SKM-1 treated with dmso at 0.1 percent for 144 hours (cell line): ENCODE results near the gene FANCC.

ENCODE experiments used
- DNase-seq: peaks from one replicate; lab custom pipeline; 2025; ENCODE audit not compliant: unreplicated experiment; lab: John Stamatoyannopoulos, UW

Gene FANCC

DNA sequence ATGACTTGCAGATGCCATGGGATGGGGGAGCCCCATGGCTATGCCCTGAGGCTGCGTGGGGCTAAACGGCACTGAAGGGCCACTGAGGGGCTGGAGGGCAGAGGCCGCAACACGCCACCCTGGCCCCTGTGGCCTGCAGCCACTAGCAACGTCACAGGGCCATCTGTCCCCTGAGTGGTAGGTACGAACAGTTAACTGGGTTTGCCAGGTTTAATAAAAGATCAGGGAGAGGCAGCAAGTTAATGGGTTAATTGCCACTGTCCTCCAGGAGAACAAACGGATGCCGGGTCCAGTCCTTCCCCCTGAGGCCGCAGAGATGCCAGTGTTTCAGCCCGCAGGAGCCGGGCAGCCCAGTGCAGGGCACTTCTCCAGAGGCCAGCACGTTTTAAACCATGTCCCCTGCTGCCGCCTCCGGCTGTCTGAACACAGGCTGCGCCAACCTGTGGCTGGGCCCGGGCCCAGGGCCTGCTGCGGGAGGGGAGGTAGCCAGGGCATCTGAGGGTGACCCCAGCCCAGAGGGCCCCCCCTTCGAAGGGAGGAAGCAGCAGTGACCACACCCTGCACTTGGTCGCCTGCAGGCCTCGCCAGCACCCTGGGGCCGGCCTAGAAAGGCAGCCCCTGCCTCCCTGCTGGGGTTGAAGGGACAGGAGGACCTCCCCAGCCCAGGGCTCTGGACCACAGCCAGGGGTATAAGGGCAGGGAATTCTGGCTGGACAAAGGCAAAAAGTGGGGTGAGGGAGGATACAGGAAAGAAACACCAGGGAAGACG lies 227.3 kb downstream of the FANCC start:
- no peak for DNase-seq

DNA sequence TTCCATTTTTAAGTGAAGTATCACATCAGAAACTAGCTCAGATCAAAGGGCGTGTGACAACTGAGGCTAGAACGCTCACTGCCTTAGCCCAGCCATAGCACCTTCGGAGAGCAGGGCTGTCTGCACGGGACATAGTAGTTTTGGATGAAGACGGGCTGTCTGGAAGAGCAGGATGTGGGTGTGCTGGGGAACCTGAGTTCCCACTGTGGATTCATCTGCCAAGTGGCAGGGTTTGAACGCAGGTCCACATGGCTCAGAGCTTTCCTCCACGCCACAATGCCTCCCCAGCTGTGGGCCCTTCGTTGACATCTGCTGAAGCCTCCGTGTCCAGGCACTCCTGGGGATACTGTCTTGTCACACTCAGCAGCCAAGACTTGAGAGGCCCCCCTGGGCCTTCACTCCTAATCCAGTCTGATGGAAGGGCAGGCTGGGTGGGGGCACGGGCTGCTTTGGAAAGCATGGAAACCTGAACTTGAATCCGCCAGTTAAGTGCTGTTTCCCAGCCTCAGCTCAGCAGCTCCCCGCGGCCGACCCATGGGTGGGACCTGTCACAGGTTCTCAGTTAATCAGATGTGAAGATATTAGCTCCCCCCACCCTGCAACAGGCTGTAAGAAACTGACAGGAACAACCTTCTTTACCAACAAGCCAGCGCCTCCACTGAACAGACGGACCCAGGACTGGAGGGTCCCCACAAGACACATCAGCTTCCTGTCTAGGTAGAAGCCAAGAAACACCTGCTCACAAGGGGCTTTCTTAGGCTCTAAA lies 228.1 kb downstream of the FANCC start:
- no peak for DNase-seq

GRCh38 chr9:95088421-95089161 lies 228.9 kb downstream of the FANCC start:
- no peak for DNase-seq

- DNase-seq, result no peak
Measured at GRCh38 chr9:95087659-95088242, 229.8 kb downstream of the FANCC start.

DNA sequence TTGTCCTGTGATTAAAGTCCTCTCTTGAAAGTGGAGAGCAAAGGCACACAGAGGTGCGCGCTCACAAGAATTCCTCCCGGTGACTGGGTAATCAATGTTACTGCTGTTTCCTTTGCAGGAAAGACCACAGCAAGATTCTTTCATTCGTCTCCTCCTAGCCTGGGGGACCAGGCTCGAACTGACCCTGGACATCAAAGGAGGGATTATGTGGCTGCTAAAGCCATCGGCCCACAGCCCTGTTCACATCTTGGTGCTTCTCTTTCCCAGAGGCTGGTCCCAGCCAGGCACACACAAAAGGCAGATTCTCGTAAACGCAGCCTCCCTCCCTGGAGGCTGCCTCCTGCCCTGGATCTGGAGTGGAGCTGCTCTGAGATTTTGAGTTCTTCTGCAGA lies 230.9 kb downstream of the FANCC start:
- DNase-seq, result no peak

- DNase-seq, result no peak
Measured at GRCh38 chr9:95085861-95086563, 231.5 kb downstream of the FANCC start.

- no peak for DNase-seq
Measured at GRCh38 chr9:95085036-95085770, 232.3 kb downstream of the FANCC start.

GRCh38 chr9:95084254-95084934 lies 233.1 kb downstream of the FANCC start:
- no peak for DNase-seq

GRCh38 chr9:95083086-95083768 lies 234.3 kb downstream of the FANCC start:
- DNase-seq, result no peak

DNA sequence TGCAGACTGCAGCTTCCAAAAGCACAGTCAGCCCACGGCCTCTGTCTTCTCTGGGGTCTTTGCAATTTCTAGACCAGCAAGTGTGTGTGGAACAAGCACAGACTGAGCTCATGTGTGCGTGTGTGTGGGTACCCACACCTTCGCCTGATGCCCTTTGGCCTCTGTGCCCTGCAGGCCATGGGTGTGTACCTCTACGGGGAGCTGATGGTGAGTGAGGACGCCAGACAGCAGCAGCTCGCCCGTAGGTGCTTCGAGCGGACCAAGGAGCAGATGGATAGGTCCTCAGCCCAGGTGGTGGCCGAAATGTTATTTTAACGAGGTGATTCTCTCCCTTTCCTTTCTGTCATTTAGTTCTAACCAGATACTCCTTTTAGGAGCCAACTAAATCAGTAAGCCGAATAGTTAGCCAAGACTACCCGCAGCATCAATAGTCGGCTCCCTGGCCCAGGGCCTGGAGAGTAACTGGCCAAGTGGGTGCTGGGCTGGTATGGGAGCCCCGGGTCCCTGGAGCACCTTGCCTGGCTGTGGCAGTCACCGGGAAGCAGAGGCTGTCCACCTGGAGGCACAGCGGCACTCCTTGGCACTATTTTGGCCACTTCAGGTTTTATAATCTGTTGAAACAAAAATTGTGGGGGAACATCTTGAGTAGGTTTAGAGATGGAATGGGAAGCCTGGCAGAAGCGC lies 235.0 kb downstream of the FANCC start:
- DNase-seq, result no peak

DNA sequence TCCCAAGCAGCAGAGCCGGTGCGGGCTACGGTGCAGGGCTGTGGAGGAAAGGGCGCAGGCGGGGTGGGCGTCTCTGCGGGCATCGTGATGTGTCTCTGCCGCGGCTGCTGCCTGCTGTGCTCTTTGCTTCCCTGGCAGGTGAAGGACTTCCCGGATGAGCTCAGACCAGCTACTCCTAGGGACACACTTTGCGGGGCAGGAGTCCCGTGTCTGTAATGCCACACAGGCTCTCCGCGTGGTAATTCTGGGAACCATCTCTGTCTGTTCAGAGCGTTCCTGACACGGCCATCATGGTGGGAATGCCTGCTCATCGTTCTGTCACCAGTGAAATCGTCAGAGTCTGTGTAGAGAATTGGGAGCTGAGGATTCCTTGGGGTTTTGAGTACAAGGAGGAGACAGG lies 235.5 kb downstream of the FANCC start:
- DNase-seq, result no peak

DNA sequence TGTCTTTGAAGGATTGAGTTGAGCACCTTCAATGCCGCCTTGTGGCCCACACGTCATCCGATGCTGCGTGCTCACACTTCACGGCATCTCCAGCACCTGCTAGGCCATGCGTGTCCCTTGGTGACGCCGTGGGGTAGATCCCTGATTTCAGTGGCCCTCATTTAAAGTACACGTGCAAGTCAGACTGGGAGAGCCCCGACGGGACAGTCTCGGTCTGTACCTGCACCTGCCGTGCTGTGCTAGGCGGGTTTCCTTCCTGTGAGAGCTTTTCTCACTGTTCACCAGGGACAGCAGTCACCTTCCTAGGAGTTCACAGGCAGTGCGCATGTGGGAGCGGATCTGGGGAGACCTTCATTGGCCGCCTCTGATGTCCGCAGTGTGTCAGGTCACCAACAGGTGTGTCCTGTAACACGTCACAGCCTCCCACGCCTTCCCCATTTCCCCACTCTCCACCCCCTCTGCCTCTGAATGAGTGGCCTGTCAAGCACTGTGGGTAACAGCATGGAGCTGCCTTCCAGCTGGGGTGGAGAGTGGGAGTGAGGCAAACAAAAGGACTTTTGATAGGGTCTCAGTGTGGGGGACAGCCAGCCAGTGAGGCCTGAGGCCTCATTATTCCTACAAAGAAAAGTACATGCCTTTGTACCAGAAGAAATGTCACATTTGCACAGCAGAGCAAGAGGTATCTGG lies 236.4 kb downstream of the FANCC start:
- no peak for DNase-seq

DNA sequence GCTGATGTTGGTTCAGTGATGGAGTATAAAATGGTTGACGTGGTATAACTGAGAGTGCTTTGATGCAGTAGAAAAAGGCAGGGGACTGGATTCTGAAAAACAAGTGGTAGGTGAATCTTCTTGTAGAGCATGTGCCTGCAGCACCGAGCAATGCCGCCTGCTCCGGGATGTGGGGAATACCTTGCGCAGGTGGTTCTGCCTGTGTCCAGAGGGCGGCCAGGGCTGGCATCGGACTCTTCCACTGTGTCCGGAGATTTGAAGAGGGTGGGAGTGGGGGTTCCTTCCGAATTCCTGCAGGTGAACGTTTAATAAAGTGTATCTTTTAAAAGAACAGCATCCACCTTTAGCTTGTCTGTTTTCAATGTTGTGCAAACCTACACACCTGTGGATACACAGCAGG lies 238.0 kb downstream of the FANCC start:
- DNase-seq, result no peak

GRCh38 chr9:95078939-95079338 lies 238.6 kb downstream of the FANCC start:
- DNase-seq, result no peak

- no peak for DNase-seq
Measured at GRCh38 chr9:95078511-95078910, 239.0 kb downstream of the FANCC start.

- DNase-seq, result no peak
Measured at GRCh38 chr9:95077766-95078370, 239.6 kb downstream of the FANCC start.

DNA sequence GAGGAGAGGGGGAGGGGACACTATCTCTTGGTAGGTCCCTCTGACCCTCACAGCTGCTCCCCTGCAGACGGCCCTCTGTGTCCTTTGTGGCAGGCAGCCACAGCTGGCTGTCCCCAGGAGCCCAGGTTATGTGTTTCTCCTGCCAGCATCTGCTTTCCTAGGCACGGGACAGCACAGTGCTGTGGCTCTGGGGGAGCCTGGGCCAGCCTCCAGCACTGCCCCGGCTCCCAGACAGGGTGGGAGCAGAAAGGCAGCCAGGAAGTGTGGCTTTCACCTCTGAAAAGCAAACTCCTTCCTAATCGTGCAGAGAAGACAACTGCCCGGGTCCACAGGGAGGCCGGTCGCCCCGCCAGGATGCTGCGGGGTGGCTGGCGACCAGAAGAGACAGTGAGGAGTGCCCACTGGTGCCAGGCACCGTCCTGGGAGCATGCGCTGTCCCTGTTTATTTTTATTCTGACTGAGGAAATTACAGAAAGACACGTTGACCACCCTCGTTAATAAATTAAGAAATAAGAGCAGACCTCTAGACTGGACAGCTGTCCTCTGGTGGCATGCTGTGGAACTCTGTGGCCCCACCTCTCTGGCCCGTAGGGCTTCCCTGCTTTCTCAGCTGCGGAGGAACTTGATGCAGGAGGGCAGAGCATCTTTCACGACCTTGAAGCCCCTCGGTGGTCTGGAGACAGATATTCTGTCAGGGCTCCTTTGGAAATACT lies 240.3 kb downstream of the FANCC start:
- DNase-seq, result no peak
